Sigmoid colon (tissue), 7 donors: ENCODE measurements around the gene KIF3C. TPM values are rescaled to one million over a fixed set of nuclear protein-coding genes. Genes with fewer than 3 reads are reported as not detected.

Source experiments
- DNase-seq: peaks from one replicate; pipeline ENCODE4 v3.0.0-alpha.2; 2019
- H3K27ac ChIP-seq, 4 donors: fragments of 200-600 bp; sonication (generic); one replicate each; pipeline ENCODE4 v1.5.1; 2016 to 2019; ENCODE audit warnings: mild to moderate bottlenecking in 1 of 4
- H3K27me3 ChIP-seq, 3 donors: fragments of 200-600 bp; sonication (generic); one replicate each; pipeline ENCODE4 v1.5.1; 2019; ENCODE audit warnings: mild to moderate bottlenecking in 1 of 3
- H3K36me3 ChIP-seq, 4 donors: fragments of 200-600 bp; sonication (generic); one replicate each; pipeline ENCODE4 v1.5.1; 2016 to 2019
- H3K4me1 ChIP-seq, 4 donors: fragments of 200-600 bp; sonication (generic); one replicate each; pipeline ENCODE4 v1.5.1; 2017 to 2019
- H3K4me3 ChIP-seq, 4 donors: fragments of 200-600 bp; sonication (generic); one replicate each; pipeline ENCODE4 v1.5.1; 2017 to 2019; ENCODE audit warnings: mild to moderate bottlenecking in 2 of 4, moderate library complexity in 1 of 4
- H3K9me3 ChIP-seq, 4 donors: fragments of 200-600 bp in 3 of 4; sonication (generic) in 3 of 4; one replicate each; pipeline versions ENCODE4 v1.5.1 to v1.6.1; 2013 to 2019
- EP300 ChIP-seq, 4 donors: sonication (generic); formaldehyde crosslinking; IDR thresholded peaks; one replicate each; pipeline ENCODE4 v1.6.1; 2017; ENCODE audit warnings: antibody characterized with exemption in 4 of 4
- POLR2A ChIP-seq, 2 donors: fragments of 450-650 bp; IDR thresholded peaks; one replicate each; pipeline ENCODE4 v1.6.1; 2016; ENCODE audit warnings: antibody characterized with exemption in 2 of 2, mild to moderate bottlenecking in 2 of 2, moderate library complexity in 2 of 2
- POLR2AphosphoS5 ChIP-seq, 4 donors: sonication (generic); formaldehyde crosslinking; IDR thresholded peaks; one replicate each; pipeline ENCODE4 v1.6.1; 2017; ENCODE audit warnings: antibody characterized with exemption in 4 of 4
- WGBS, 2 donors: extraction: QIAGEN DNeasy Blood & Tissue Kit; methylation state at CpG; one replicate each; pipeline ENCODE4 v1.1.7; 2013; 5-methylcytosine and 5-hydroxymethylcytosine counted together
- intact Hi-C: fragments of 100-400 bp; cut with DNase I; formaldehyde crosslinking; loops from one replicate; pipeline ENCODE4 v1.15.1; 2023
- polyA plus RNA-seq, 3 donors: library from polyadenylated mRNA; stranded (reverse); fragments of 200-250 nt; gene quantifications; one replicate each; pipeline ENCODE4 v1.2.3, GENCODE V29; 2013
- small RNA-seq, 3 donors: library from RNA; depleted of rRNA; stranded (forward); fragments of <200 nt; gene quantifications; one replicate each; pipeline ENCODE3, GENCODE V24; 2016
- total RNA-seq, 4 donors: library from RNA; depleted of rRNA; stranded (reverse); fragments of >200 nt; gene quantifications; one replicate each; pipeline ENCODE4 v1.1.0, GENCODE V29; 2016
- TF ChIP-seq, protein P1 (sequence below), 4 experiments: fragments of 450-650 bp in 3 of 4; fragments of 200-600 bp in 1 of 4; IDR thresholded peaks; one replicate each; pipeline ENCODE4 v1.5.1; 2016 to 2019; ENCODE audit warnings: antibody characterized with exemption in 4 of 4, mild to moderate bottlenecking in 3 of 4, moderate library complexity in 2 of 4
- donor health status: healthy with polysubstance abuse.
- donor health status: Bipolar disorder and iron deficiency.
- donor health status: healthy.

The KIF3C gene
- total and polyA plus RNA-seq, 7 donors, result 0.69 to 12.5 (median 5.7) TPM

DNA sequence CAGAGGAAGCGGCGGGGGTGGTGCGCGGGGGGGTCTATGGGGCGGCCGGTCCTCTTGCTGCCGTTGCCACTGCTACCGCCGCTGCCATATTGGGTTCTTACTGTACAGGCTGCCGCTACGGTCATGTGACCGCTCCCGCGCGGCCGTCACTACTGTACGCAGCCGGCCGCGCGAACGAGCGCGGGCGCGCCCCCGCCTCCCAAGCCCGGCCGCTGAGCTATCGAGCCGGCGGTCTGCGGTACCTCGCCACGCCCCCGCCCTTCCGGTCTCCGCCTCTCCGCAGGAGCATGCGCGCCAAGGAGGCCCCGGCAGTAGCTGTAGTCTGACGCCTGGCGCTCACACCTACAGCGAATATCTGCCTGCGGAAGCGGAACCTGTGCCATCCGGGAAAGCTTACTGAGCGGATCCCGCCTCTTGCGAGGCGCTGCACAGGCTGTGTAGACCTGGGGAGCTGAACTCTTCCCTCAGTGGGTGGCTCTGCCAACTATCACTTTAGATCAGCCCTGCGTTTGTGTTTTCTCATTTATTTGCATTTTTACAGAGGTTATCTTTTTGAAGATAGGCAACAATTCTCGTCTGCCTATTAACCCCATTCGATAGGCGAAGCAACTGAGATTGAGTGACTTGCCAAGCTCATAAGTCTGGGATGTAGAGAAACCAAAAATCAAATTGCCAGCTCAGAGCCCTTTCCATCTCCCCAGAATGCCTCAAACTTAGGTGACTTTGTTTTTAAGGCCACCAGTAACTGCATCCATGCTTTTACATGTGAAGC lies 103.8 kb downstream of the KIF3C start, which contains the start of gene ASXL2:
Gene ASXL2 (minus strand): TSS at position 127 of the 772 bp plus-strand sequence. CDS start 265 bp downstream, outside the sequence.
- Histone ChIP-seq H3K9me3 (no peaks in the 10 kb centered on the region), H3K27ac (peak within 1 kb of the TSS; percentile 91 to 97 (median 92)), H3K27me3 (no peaks in the 10 kb centered on the region), H3K36me3 (peaks cover 0 to 5% (median 0%) of the 10 kb centered on the region in 4 donors), H3K4me1 (peaks cover 0 to 30% (median 19%) of the 10 kb centered on the region in 4 donors), H3K4me3 (peak within 1 kb of the TSS; percentile 61 to 93 (median 80))
- 2% methylated on average over 56 of the region's 56 CpGs for WGBS, 2 donors
- DNase-seq, result peak; percentile 98
- intact Hi-C loops, result loop anchor here (2.0 to 5.0 kb wide), 3 partner anchors 104 to 206 kb away; partner anchors contain the start of genes DTNB, KIF3C and RAB10
- TF ChIP-seq, protein P1, sequence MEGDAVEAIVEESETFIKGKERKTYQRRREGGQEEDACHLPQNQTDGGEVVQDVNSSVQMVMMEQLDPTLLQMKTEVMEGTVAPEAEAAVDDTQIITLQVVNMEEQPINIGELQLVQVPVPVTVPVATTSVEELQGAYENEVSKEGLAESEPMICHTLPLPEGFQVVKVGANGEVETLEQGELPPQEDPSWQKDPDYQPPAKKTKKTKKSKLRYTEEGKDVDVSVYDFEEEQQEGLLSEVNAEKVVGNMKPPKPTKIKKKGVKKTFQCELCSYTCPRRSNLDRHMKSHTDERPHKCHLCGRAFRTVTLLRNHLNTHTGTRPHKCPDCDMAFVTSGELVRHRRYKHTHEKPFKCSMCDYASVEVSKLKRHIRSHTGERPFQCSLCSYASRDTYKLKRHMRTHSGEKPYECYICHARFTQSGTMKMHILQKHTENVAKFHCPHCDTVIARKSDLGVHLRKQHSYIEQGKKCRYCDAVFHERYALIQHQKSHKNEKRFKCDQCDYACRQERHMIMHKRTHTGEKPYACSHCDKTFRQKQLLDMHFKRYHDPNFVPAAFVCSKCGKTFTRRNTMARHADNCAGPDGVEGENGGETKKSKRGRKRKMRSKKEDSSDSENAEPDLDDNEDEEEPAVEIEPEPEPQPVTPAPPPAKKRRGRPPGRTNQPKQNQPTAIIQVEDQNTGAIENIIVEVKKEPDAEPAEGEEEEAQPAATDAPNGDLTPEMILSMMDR (IDR thresholded peaks at IDR 0.05), result peak in 1 of 4 experiments; percentile 8
- TF ChIP-seq EP300 (IDR thresholded peaks at IDR 0.05), result peak in 1 of 4 donors; percentile 7
- TF ChIP-seq POLR2A (IDR thresholded peaks at IDR 0.05), result peak; percentile 48 to 49
- TF ChIP-seq POLR2AphosphoS5 (IDR thresholded peaks at IDR 0.05), result peak; percentile 80 to 91 (median 84)

GRCh38 chr2:25877431-25878360 lies 104.6 kb downstream of the KIF3C start:
- peak overlapping the region; percentile 61 to 93 (median 80) for H3K4me3 ChIP-seq
- peaks cover 0 to 5% (median 0%) of the 10 kb centered on the region in 4 donors for H3K36me3 ChIP-seq
- H3K27ac ChIP-seq, result peak overlapping the region; percentile 91 to 97 (median 92)
- peaks cover 0 to 30% (median 19%) of the 10 kb centered on the region in 4 donors for H3K4me1 ChIP-seq
- WGBS, 2 donors, result 0 to 1% methylated on average over 64 of the region's 64 CpGs
- H3K9me3 ChIP-seq, result no peaks in the 10 kb centered on the region
- no peak for TF ChIP-seq POLR2A (IDR thresholded peaks at IDR 0.05)
- TF ChIP-seq, protein P1 (IDR thresholded peaks at IDR 0.05), result no peak
- TF ChIP-seq POLR2AphosphoS5 (IDR thresholded peaks at IDR 0.05), result peak in 2 of 4 donors; percentile 41 to 47
- intact Hi-C loops, result loop anchor here (2.0 to 5.0 kb wide), 3 partner anchors 105 to 205 kb away; partner anchors contain the start of genes DTNB, KIF3C and RAB10
- DNase-seq, result peak; percentile 74
- no peaks in the 10 kb centered on the region for H3K27me3 ChIP-seq

Small RNA genes lying within 50 kb of the gene (small RNA-seq; reads per million reads assigned to genes)
- gene NDUFB4P4, result 0 reads per million in 3 donors
- 0 reads per million in 3 donors for gene UQCRHP2

Other genes starting within 250 kb of the KIF3C start
- 10 to 100 TPM; 10.7 to 15.5 (median 14.4) TPM for gene ASXL2, start 104.0 kb downstream of the KIF3C start, total RNA-seq
- gene ASXL2, start 104.0 kb downstream of the KIF3C start, polyA plus RNA-seq, result 1 to 10 TPM; 1.8 to 7.1 (median 2.5) TPM
- 100 to 1,000 TPM in 2 of 4 donors, 10 to 100 TPM in 2; 92.0 to 116 (median 98.9) TPM for gene RAB10, start 51.6 kb upstream of the KIF3C start, total RNA-seq
- gene RAB10, start 51.6 kb upstream of the KIF3C start, polyA plus RNA-seq, result 10 to 100 TPM; 57.1 to 78.8 (median 67.1) TPM
- gene GAREM2, start 190.6 kb upstream of the KIF3C start, total RNA-seq, result 1 to 10 TPM; 1.1 to 4.4 (median 2.1) TPM
- gene GAREM2, start 190.6 kb upstream of the KIF3C start, polyA plus RNA-seq, result 10 to 100 TPM in 1 of 3 donors, 1 to 10 TPM in 2; 2.1 to 11.6 (median 2.4) TPM